Neural crest cell (in vitro differentiated cells): ENCODE data around the gene PDLIM1. TPM values are rescaled to one million over a fixed set of nuclear protein-coding genes. Genes with fewer than 3 reads are reported as not detected.

ENCODE experiments used
- DNase-seq: peaks from one replicate; pipeline ENCODE4 v3.0.0; 2021; ENCODE audit warnings: low read depth, mixed read lengths, low spot score
- H3K27ac Mint-ChIP-seq: one replicate; pipeline ENCODE4 v1.8.0; 2021; ENCODE audit warnings: mild to moderate bottlenecking, mixed read lengths; ENCODE audit not compliant: unreplicated experiment
- H3K27me3 Mint-ChIP-seq: 2 replicates; pipeline ENCODE4 v1.8.0; 2021; ENCODE audit warnings: low read depth, mild to moderate bottlenecking, mixed read lengths
- H3K36me3 Mint-ChIP-seq: 2 replicates; pipeline ENCODE4 v1.8.0; 2021; ENCODE audit warnings: low read depth, mild to moderate bottlenecking, mixed read lengths
- H3K4me1 Mint-ChIP-seq: 2 replicates; pipeline ENCODE4 v1.8.0; 2021; ENCODE audit warnings: mixed read lengths
- H3K4me3 Mint-ChIP-seq: one replicate; pipeline ENCODE4 v1.8.0; 2021; ENCODE audit warnings: mild to moderate bottlenecking, mixed read lengths
- H3K9me3 Mint-ChIP-seq: 2 replicates; pipeline ENCODE4 v1.8.0; 2021; ENCODE audit warnings: mixed read lengths
- CTCF ChIP-seq: fragments of 200-600 bp; sonication (generic); conservative IDR thresholded peaks from 2 replicates; pipeline ENCODE4 v1.5.0; 2021; ENCODE audit warnings: antibody characterized with exemption, mild to moderate bottlenecking
- total RNA-seq: library from RNA; stranded (reverse); gene quantifications from 2 replicates; pipeline ENCODE4 v1.2.1, GENCODE V29; 2021

The PDLIM1 gene
- total RNA-seq, 1 donor from 2014 or later, result 20.9 TPM

DNA sequence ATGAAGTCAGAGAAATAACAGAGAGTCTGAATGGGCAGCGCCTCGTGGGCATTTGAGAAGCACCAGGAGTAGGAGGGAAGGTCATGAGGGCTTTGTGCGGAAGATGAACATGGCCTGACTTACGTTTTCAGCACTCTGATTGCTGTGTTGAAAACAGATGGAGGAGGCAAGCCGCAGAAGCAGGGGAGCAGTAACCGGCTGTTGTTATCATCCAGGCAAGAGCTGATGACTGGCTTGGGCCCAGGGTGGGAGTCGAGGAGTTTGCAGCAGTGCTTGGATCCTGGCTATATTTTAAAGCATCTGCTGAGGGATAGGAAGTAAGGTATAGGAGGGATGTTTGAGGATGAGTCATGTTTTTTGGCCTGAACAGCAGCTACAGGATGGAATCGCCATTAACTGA lies 12.7 kb upstream of the PDLIM1 start:
- Mint-ChIP-seq H3K36me3 (no peaks in the 10 kb centered on the region), H3K27me3 (no peaks in the 10 kb centered on the region), H3K4me3 (no peak overlapping the region), H3K9me3 (no peaks in the 10 kb centered on the region), H3K27ac (no peak overlapping the region), H3K4me1 (no peaks in the 10 kb centered on the region)
- no peak for DNase-seq
- no peak for TF ChIP-seq CTCF

DNA sequence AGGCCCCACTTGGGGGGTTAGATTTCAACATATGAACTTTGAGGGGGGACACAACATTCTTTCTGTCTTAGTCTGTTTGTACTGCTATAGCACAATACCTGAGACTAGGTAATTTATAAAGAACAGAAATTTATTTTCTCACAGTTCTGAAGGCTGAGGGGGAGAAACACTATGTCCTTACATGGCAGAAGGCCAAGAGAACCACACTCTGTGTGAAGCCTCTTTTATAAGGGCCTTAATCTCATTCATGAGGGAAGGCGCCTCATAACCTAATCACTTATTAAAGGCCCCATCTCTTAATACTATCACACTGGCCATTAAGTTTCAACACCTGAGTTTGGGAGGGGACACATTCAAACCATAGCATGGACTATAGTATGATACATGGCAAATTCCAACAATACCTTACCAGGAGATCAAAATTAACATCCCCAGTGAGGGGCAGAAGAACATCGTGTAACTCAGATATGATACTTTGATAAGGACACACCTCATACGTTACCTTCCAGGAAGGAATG lies 9.3 kb upstream of the PDLIM1 start:
- Mint-ChIP-seq H3K4me1 (no peaks in the 10 kb centered on the region), H3K4me3 (no peak overlapping the region), H3K27ac (no peak overlapping the region), H3K27me3 (peaks cover 2% of the 10 kb centered on the region), H3K36me3 (no peaks in the 10 kb centered on the region), H3K9me3 (no peaks in the 10 kb centered on the region)
- no peak for DNase-seq
- TF ChIP-seq CTCF, result no peak

GRCh38 chr10:95297402-95297801 lies 6.6 kb upstream of the PDLIM1 start:
- Mint-ChIP-seq H3K27me3 (peaks cover 15% of the 10 kb centered on the region), H3K9me3 (no peaks in the 10 kb centered on the region), H3K4me1 (no peaks in the 10 kb centered on the region), H3K27ac (no peak overlapping the region), H3K36me3 (no peaks in the 10 kb centered on the region), H3K4me3 (no peak overlapping the region)
- DNase-seq, result no peak
- no peak for TF ChIP-seq CTCF

- no peak for TF ChIP-seq CTCF
- Mint-ChIP-seq H3K27me3 (peaks cover 19% of the 10 kb centered on the region), H3K4me3 (no peak overlapping the region), H3K4me1 (no peaks in the 10 kb centered on the region), H3K9me3 (no peaks in the 10 kb centered on the region), H3K36me3 (no peaks in the 10 kb centered on the region), H3K27ac (no peak overlapping the region)
- DNase-seq, result no peak
Measured at GRCh38 chr10:95296764-95297163, 6.0 kb upstream of the PDLIM1 start.

- H3K4me3 Mint-ChIP-seq, result peak overlapping the region; percentile 27
- no peaks in the 10 kb centered on the region for H3K36me3 Mint-ChIP-seq
- peaks cover 31% of the 10 kb centered on the region for H3K27me3 Mint-ChIP-seq
- H3K27ac Mint-ChIP-seq, result no peak overlapping the region
- TF ChIP-seq CTCF, result no peak
- no peak for DNase-seq
- no peaks in the 10 kb centered on the region for H3K9me3 Mint-ChIP-seq
- peaks cover 1% of the 10 kb centered on the region for H3K4me1 Mint-ChIP-seq
Measured at GRCh38 chr10:95295031-95295755, 4.4 kb upstream of the PDLIM1 start.
